ENCODE results near the gene MLH1.

MLH1 gene

DNA sequence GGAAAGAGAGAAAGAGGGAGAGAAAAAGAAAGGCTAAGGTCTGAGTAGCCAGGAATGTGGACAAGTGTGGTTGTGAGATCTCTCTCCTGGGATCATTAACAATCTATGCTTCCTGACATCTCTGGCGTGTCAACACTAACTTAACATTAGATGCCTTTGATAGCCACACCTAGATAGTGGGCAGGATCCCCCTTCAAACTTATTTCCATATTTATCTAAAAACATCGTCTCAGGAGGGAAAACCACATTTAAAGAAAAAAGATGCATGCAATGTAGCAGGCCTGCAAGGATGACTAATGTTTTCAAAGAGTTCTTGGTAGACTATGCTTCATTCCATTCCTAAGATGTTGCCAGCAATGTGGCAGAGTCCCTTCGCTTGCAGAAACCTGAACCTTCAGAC is 80.9 kb downstream of the MLH1 start:
- Histone ChIP-seq H2BK12ac (ENCODE audit: low read length in 2 of 2) (no peak overlapping the region), H3K27ac (ENCODE audit: low read length, poor library complexity, severe bottlenecking) (peak overlapping the region; percentile 83), H3K18ac (ENCODE audit: low read depth in 1 of 2, low read length in 2 of 2) (no peak overlapping the region), H3K79me1 (replicated peaks; ENCODE audit: low read length, poor library complexity, severe bottlenecking) (peaks cover 11% of the 10 kb centered on the region), H4K8ac (ENCODE audit: low read length) (no peak overlapping the region), H3K36me3 (ENCODE audit: control insufficient read depth in 1 of 2, insufficient read depth in 2 of 2, low read depth in 1 of 2, low read length in 2 of 2) (peaks cover 13 to 55% of the 10 kb centered on the region in 2 experiments), H3K4me2 (ENCODE audit: low read length, poor library complexity, severe bottlenecking) (no peak overlapping the region), H2AFZ (ENCODE audit: low read depth, low read length) (no peak overlapping the region), H2AK5ac (ENCODE audit: low read length, severe bottlenecking) (no peak overlapping the region), H3K27me3 (ENCODE audit: control insufficient read depth in 1 of 2, insufficient read depth in 1 of 2, low read length in 2 of 2) (no peaks in the 10 kb centered on the region), H3K4me1 (ENCODE audit: control insufficient read depth, insufficient read depth, low read depth, low read length) (no peaks in the 10 kb centered on the region), H2BK120ac (ENCODE audit: low read depth, low read length) (no peak overlapping the region), H4K91ac (ENCODE audit: low read length) (no peak overlapping the region), H3K4ac (ENCODE audit: low read depth in 1 of 2, low read length in 2 of 2) (no peak overlapping the region), H3K14ac (ENCODE audit: low read length in 2 of 2) (no peak overlapping the region), H3K23ac (ENCODE audit: low read length in 2 of 2) (no peak overlapping the region), H3K4me3 (ENCODE audit: insufficient read depth in 1 of 2, low read depth in 1 of 2, low read length in 2 of 2) (no peak overlapping the region), H3K9ac (ENCODE audit: low read length) (peak overlapping the region; percentile 14), H3K9me3 (ENCODE audit: control insufficient read depth, low read length) (no peaks in the 10 kb centered on the region), H2BK5ac (ENCODE audit: low read depth, low read length, poor library complexity, severe bottlenecking) (no peak overlapping the region), H2BK15ac (ENCODE audit: low read depth, poor library complexity, severe bottlenecking) (no peak overlapping the region)
- peak; percentile 70 for DNase-seq
- 30% methylated on average over 3 of the region's 3 CpGs for WGBS

DNA sequence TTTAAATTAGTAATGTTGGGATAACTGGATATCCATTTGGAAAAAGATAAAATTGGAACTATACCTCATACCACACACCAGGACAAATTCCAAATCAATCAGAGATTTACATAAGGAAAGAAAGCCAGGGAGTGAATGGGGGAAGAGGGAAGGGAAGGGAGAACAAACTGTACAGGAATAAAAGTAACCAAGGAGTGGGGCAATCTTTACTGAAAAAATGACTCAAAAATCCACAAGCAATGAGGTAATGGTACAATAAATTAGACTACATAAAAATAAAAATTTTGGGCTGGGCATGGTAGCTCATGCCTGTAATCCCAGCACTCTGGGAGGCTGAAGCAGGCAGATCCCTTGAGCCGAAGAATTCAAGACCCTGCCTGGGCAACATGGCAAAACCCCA is 82.6 kb downstream of the MLH1 start:
- Histone ChIP-seq H3K4me1 (ENCODE audit: control insufficient read depth, insufficient read depth, low read depth, low read length) (no peaks in the 10 kb centered on the region), H3K23ac (ENCODE audit: low read length in 2 of 2) (no peak overlapping the region), H3K27ac (ENCODE audit: low read length, poor library complexity, severe bottlenecking) (no peak overlapping the region), H3K9me3 (ENCODE audit: control insufficient read depth, low read length) (no peaks in the 10 kb centered on the region), H2BK5ac (ENCODE audit: low read depth, low read length, poor library complexity, severe bottlenecking) (no peak overlapping the region), H4K91ac (ENCODE audit: low read length) (no peak overlapping the region), H3K36me3 (ENCODE audit: control insufficient read depth in 1 of 2, insufficient read depth in 2 of 2, low read depth in 1 of 2, low read length in 2 of 2) (peaks cover 8 to 60% of the 10 kb centered on the region in 2 experiments), H3K79me1 (replicated peaks; ENCODE audit: low read length, poor library complexity, severe bottlenecking) (peaks cover 10% of the 10 kb centered on the region), H2BK120ac (ENCODE audit: low read depth, low read length) (no peak overlapping the region), H4K8ac (ENCODE audit: low read length) (no peak overlapping the region), H3K9ac (ENCODE audit: low read length) (no peak overlapping the region), H3K4me2 (ENCODE audit: low read length, poor library complexity, severe bottlenecking) (no peak overlapping the region), H3K14ac (ENCODE audit: low read length in 2 of 2) (no peak overlapping the region), H2BK15ac (ENCODE audit: low read depth, poor library complexity, severe bottlenecking) (no peak overlapping the region), H3K18ac (ENCODE audit: low read depth in 1 of 2, low read length in 2 of 2) (no peak overlapping the region), H3K27me3 (ENCODE audit: control insufficient read depth in 1 of 2, insufficient read depth in 1 of 2, low read length in 2 of 2) (no peaks in the 10 kb centered on the region), H2AFZ (ENCODE audit: low read depth, low read length) (no peak overlapping the region), H3K4me3 (ENCODE audit: insufficient read depth in 1 of 2, low read depth in 1 of 2, low read length in 2 of 2) (no peak overlapping the region), H2AK5ac (ENCODE audit: low read length, severe bottlenecking) (no peak overlapping the region), H3K4ac (ENCODE audit: low read depth in 1 of 2, low read length in 2 of 2) (no peak overlapping the region), H2BK12ac (ENCODE audit: low read length in 2 of 2) (no peak overlapping the region)
- no CpG with 5 or more reads among the region's 1 CpG for WGBS
- DNase-seq = no peak

DNA sequence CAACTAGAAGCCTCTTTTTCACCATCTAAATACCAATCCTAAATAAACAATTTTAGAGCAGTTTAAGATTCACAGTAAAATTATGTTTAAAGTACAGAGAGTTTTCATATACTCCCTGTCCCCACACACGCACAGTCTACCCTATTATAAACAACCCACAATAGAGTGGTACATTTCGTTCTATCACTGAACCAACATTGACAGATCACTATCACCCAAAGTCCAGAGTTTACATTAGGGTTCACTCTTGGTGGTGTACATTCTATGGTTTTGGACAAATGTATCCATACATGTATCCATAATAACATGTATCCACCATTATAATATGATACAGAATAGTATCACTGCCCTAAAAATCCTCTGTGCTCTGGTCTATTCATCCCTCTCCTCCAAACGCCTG is 89.0 kb downstream of the MLH1 start:
- H3K27ac ChIP-seq (ENCODE audit: low read length, poor library complexity, severe bottlenecking) = no peak overlapping the region
- H2AFZ ChIP-seq (ENCODE audit: low read depth, low read length) = no peak overlapping the region
- no peak overlapping the region for H3K18ac ChIP-seq (ENCODE audit: low read depth in 1 of 2, low read length in 2 of 2)
- H2BK5ac ChIP-seq (ENCODE audit: low read depth, low read length, poor library complexity, severe bottlenecking) = no peak overlapping the region
- no peaks in the 10 kb centered on the region for H3K27me3 ChIP-seq (ENCODE audit: control insufficient read depth in 1 of 2, insufficient read depth in 1 of 2, low read length in 2 of 2)
- H3K79me1 ChIP-seq (replicated peaks; ENCODE audit: low read length, poor library complexity, severe bottlenecking) = peaks cover 8% of the 10 kb centered on the region
- DNase-seq = no peak
- H3K36me3 ChIP-seq (ENCODE audit: control insufficient read depth in 1 of 2, insufficient read depth in 2 of 2, low read depth in 1 of 2, low read length in 2 of 2) = peaks cover 6 to 84% of the 10 kb centered on the region in 2 experiments
- H2BK120ac ChIP-seq (ENCODE audit: low read depth, low read length) = no peak overlapping the region
- no peak overlapping the region for H4K8ac ChIP-seq (ENCODE audit: low read length)
- H3K4me2 ChIP-seq (ENCODE audit: low read length, poor library complexity, severe bottlenecking) = no peak overlapping the region
- no peak overlapping the region for H3K4me3 ChIP-seq (ENCODE audit: insufficient read depth in 1 of 2, low read depth in 1 of 2, low read length in 2 of 2)
- H3K9ac ChIP-seq (ENCODE audit: low read length) = no peak overlapping the region
- 49% methylated on average over 2 of the region's 3 CpGs for WGBS
- no peak overlapping the region for H3K4ac ChIP-seq (ENCODE audit: low read depth in 1 of 2, low read length in 2 of 2)
- H3K23ac ChIP-seq (ENCODE audit: low read length in 2 of 2) = no peak overlapping the region
- peaks cover 2% of the 10 kb centered on the region for H3K4me1 ChIP-seq (ENCODE audit: control insufficient read depth, insufficient read depth, low read depth, low read length)
- H2BK15ac ChIP-seq (ENCODE audit: low read depth, poor library complexity, severe bottlenecking) = no peak overlapping the region
- no peak overlapping the region for H4K91ac ChIP-seq (ENCODE audit: low read length)
- no peaks in the 10 kb centered on the region for H3K9me3 ChIP-seq (ENCODE audit: control insufficient read depth, low read length)
- no peak overlapping the region for H3K14ac ChIP-seq (ENCODE audit: low read length in 2 of 2)
- no peak overlapping the region for H2AK5ac ChIP-seq (ENCODE audit: low read length, severe bottlenecking)
- no peak overlapping the region for H2BK12ac ChIP-seq (ENCODE audit: low read length in 2 of 2)

DNA sequence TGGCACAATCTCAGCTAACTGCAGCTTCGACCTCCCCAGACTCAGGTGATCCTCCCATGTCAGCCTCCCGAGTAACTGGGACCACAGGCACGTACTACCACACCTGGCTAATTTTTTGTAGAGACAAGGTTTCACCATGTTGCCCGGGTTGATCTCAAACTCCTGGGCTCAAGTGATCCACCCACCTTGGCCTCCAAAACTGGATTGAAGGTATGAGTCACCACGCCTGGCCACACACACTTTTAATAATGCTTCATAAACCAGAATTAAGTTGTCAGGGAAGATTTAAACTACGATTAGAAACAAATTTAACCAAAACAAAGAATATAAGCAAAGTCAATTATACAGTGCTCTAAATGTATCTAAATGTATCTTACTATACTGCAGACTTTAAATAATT is 93.6 kb downstream of the MLH1 start:
- Histone ChIP-seq H3K23ac (ENCODE audit: low read length in 2 of 2) (no peak overlapping the region), H4K8ac (ENCODE audit: low read length) (no peak overlapping the region), H3K18ac (ENCODE audit: low read depth in 1 of 2, low read length in 2 of 2) (no peak overlapping the region), H2BK120ac (ENCODE audit: low read depth, low read length) (no peak overlapping the region), H2BK5ac (ENCODE audit: low read depth, low read length, poor library complexity, severe bottlenecking) (no peak overlapping the region), H3K4me2 (ENCODE audit: low read length, poor library complexity, severe bottlenecking) (no peak overlapping the region), H3K27ac (ENCODE audit: low read length, poor library complexity, severe bottlenecking) (no peak overlapping the region), H3K79me1 (replicated peaks; ENCODE audit: low read length, poor library complexity, severe bottlenecking) (peaks cover 17% of the 10 kb centered on the region), H4K91ac (ENCODE audit: low read length) (no peak overlapping the region), H2BK15ac (ENCODE audit: low read depth, poor library complexity, severe bottlenecking) (no peak overlapping the region), H2AFZ (ENCODE audit: low read depth, low read length) (no peak overlapping the region), H3K9me3 (ENCODE audit: control insufficient read depth, low read length) (no peaks in the 10 kb centered on the region), H3K36me3 (ENCODE audit: control insufficient read depth in 1 of 2, insufficient read depth in 2 of 2, low read depth in 1 of 2, low read length in 2 of 2) (peaks cover 6 to 75% of the 10 kb centered on the region in 2 experiments), H2BK12ac (ENCODE audit: low read length in 2 of 2) (no peak overlapping the region), H3K9ac (ENCODE audit: low read length) (no peak overlapping the region), H3K4me3 (ENCODE audit: insufficient read depth in 1 of 2, low read depth in 1 of 2, low read length in 2 of 2) (no peak overlapping the region), H3K27me3 (ENCODE audit: control insufficient read depth in 1 of 2, insufficient read depth in 1 of 2, low read length in 2 of 2) (no peaks in the 10 kb centered on the region), H3K4ac (ENCODE audit: low read depth in 1 of 2, low read length in 2 of 2) (no peak overlapping the region), H3K4me1 (ENCODE audit: control insufficient read depth, insufficient read depth, low read depth, low read length) (peaks cover 2% of the 10 kb centered on the region), H2AK5ac (ENCODE audit: low read length, severe bottlenecking) (no peak overlapping the region), H3K14ac (ENCODE audit: low read length in 2 of 2) (no peak overlapping the region)
- DNase-seq = no peak
- WGBS = over 99% methylated on average over 5 of the region's 6 CpGs

Data from mesenchymal stem cell (in vitro differentiated cells and primary cell).